Measurements from ENCODE around the gene RNGTT. TPM values are rescaled to one million over a fixed set of nuclear protein-coding genes. Genes with fewer than 3 reads are reported as not detected.

RNGTT gene
- total RNA-seq, 3 donors from 2014 or later, result 21.0 to 23.4 (median 21.5) TPM

- Mint-ChIP-seq H3K9me3 (peaks cover 49% of the 10 kb centered on the region), H3K4me3 (no peak overlapping the region), H3K4me1 (ENCODE audit: low read depth) (peaks cover 3% of the 10 kb centered on the region), H3K36me3 (ENCODE audit: insufficient read depth) (peaks cover 67% of the 10 kb centered on the region), H3K27me3 (ENCODE audit: low read depth) (no peaks in the 10 kb centered on the region)
- ATAC-seq, result no peak
- DNase-seq, result no peak
These were observed 301.2 kb downstream of the RNGTT start for GRCh38 chr6:88662163-88662580.

- H3K9me3 Mint-ChIP-seq, result peaks cover 53% of the 10 kb centered on the region
- peaks cover 3% of the 10 kb centered on the region for H3K4me1 Mint-ChIP-seq (ENCODE audit: low read depth)
- peaks cover 65% of the 10 kb centered on the region for H3K36me3 Mint-ChIP-seq (ENCODE audit: insufficient read depth)
- ATAC-seq (no peak), DNase-seq (no peak)
- H3K4me3 Mint-ChIP-seq, result no peak overlapping the region
- H3K27me3 Mint-ChIP-seq (ENCODE audit: low read depth), result no peaks in the 10 kb centered on the region
These were observed 302.3 kb downstream of the RNGTT start for GRCh38 chr6:88661136-88661535.

- Mint-ChIP-seq H3K4me1 (ENCODE audit: low read depth) (no peaks in the 10 kb centered on the region), H3K27me3 (ENCODE audit: low read depth) (no peaks in the 10 kb centered on the region), H3K36me3 (ENCODE audit: insufficient read depth) (peaks cover 34% of the 10 kb centered on the region), H3K4me3 (no peak overlapping the region), H3K9me3 (peaks cover 26% of the 10 kb centered on the region)
- ATAC-seq (no peak), DNase-seq (no peak)
These were observed 307.8 kb downstream of the RNGTT start for GRCh38 chr6:88655586-88655985.

GRCh38 chr6:88653936-88654335 lies 309.5 kb downstream of the RNGTT start:
- H3K4me3 Mint-ChIP-seq, result no peak overlapping the region

GRCh38 chr6:88651400-88651799 lies 312.0 kb downstream of the RNGTT start:
- no peaks in the 10 kb centered on the region for H3K27me3 Mint-ChIP-seq (ENCODE audit: low read depth)
- no peak for DNase-seq
- H3K4me3 Mint-ChIP-seq, result no peak overlapping the region
- peaks cover 3% of the 10 kb centered on the region for H3K9me3 Mint-ChIP-seq
- ATAC-seq, result no peak
- H3K36me3 Mint-ChIP-seq (ENCODE audit: insufficient read depth), result peaks cover 15% of the 10 kb centered on the region
- peaks cover 1% of the 10 kb centered on the region for H3K4me1 Mint-ChIP-seq (ENCODE audit: low read depth)

More at GRCh38 chr6:88653936-88654335, 309.5 kb downstream of the RNGTT start:
- H3K4me1 Mint-ChIP-seq (ENCODE audit: low read depth), result no peaks in the 10 kb centered on the region
- H3K36me3 Mint-ChIP-seq (ENCODE audit: insufficient read depth), result peaks cover 30% of the 10 kb centered on the region
- DNase-seq (no peak), ATAC-seq (no peak)
- no peaks in the 10 kb centered on the region for H3K27me3 Mint-ChIP-seq (ENCODE audit: low read depth)
- H3K9me3 Mint-ChIP-seq, result peaks cover 9% of the 10 kb centered on the region

- Mint-ChIP-seq H3K36me3 (ENCODE audit: insufficient read depth) (peaks cover 14% of the 10 kb centered on the region), H3K4me1 (ENCODE audit: low read depth) (peaks cover 1% of the 10 kb centered on the region), H3K4me3 (no peak overlapping the region), H3K27me3 (ENCODE audit: low read depth) (no peaks in the 10 kb centered on the region), H3K9me3 (peaks cover 3% of the 10 kb centered on the region)
- DNase-seq (no peak), ATAC-seq (no peak)
These were observed 312.4 kb downstream of the RNGTT start for GRCh38 chr6:88650979-88651378.

GRCh38 chr6:88650029-88650619 lies 313.3 kb downstream of the RNGTT start:
- peaks cover 1% of the 10 kb centered on the region for H3K4me1 Mint-ChIP-seq (ENCODE audit: low read depth)
- peaks cover 14% of the 10 kb centered on the region for H3K36me3 Mint-ChIP-seq (ENCODE audit: insufficient read depth)
- no peaks in the 10 kb centered on the region for H3K27me3 Mint-ChIP-seq (ENCODE audit: low read depth)
- ATAC-seq (no peak), DNase-seq (no peak)
- peaks cover 3% of the 10 kb centered on the region for H3K9me3 Mint-ChIP-seq
- H3K4me3 Mint-ChIP-seq, result no peak overlapping the region

- DNase-seq, result no peak
- peak; percentile 48 to 52 for ATAC-seq
- H3K9me3 Mint-ChIP-seq, result no peaks in the 10 kb centered on the region
- peaks cover 9% of the 10 kb centered on the region for H3K4me1 Mint-ChIP-seq (ENCODE audit: low read depth)
- no peaks in the 10 kb centered on the region for H3K27me3 Mint-ChIP-seq (ENCODE audit: low read depth)
- peaks cover 3% of the 10 kb centered on the region for H3K36me3 Mint-ChIP-seq (ENCODE audit: insufficient read depth)
- no peak overlapping the region for H3K4me3 Mint-ChIP-seq
These were observed 322.1 kb downstream of the RNGTT start for GRCh38 chr6:88641178-88641903.

- Mint-ChIP-seq H3K4me1 (ENCODE audit: low read depth) (peaks cover 5% of the 10 kb centered on the region), H3K36me3 (ENCODE audit: insufficient read depth) (peaks cover 11% of the 10 kb centered on the region), H3K9me3 (no peaks in the 10 kb centered on the region), H3K4me3 (no peak overlapping the region), H3K27me3 (ENCODE audit: low read depth) (no peaks in the 10 kb centered on the region)
- no peak for DNase-seq
- no peak for ATAC-seq
These were observed 325.5 kb downstream of the RNGTT start for GRCh38 chr6:88637761-88638545.

GRCh38 chr6:88636871-88637270 lies 326.5 kb downstream of the RNGTT start:
- Mint-ChIP-seq H3K4me3 (no peak overlapping the region), H3K27me3 (ENCODE audit: low read depth) (no peaks in the 10 kb centered on the region), H3K4me1 (ENCODE audit: low read depth) (peaks cover 4% of the 10 kb centered on the region), H3K9me3 (no peaks in the 10 kb centered on the region), H3K36me3 (ENCODE audit: insufficient read depth) (peaks cover 11% of the 10 kb centered on the region)
- no peak for ATAC-seq
- no peak for DNase-seq

GRCh38 chr6:88633782-88634181 lies 329.6 kb downstream of the RNGTT start:
- peaks cover 2% of the 10 kb centered on the region for H3K4me1 Mint-ChIP-seq (ENCODE audit: low read depth)
- DNase-seq, result no peak
- H3K36me3 Mint-ChIP-seq (ENCODE audit: insufficient read depth), result peaks cover 9% of the 10 kb centered on the region
- H3K27me3 Mint-ChIP-seq (ENCODE audit: low read depth), result no peaks in the 10 kb centered on the region
- no peak overlapping the region for H3K4me3 Mint-ChIP-seq
- no peaks in the 10 kb centered on the region for H3K9me3 Mint-ChIP-seq
- ATAC-seq, result no peak

- ATAC-seq, result no peak
- Mint-ChIP-seq H3K36me3 (ENCODE audit: insufficient read depth) (peaks cover 9% of the 10 kb centered on the region), H3K27me3 (ENCODE audit: low read depth) (no peaks in the 10 kb centered on the region), H3K9me3 (no peaks in the 10 kb centered on the region), H3K4me1 (ENCODE audit: low read depth) (peaks cover 2% of the 10 kb centered on the region), H3K4me3 (no peak overlapping the region)
- no peak for DNase-seq
These were observed 331.6 kb downstream of the RNGTT start for GRCh38 chr6:88631830-88632229.

- no peak for ATAC-seq
- Mint-ChIP-seq H3K36me3 (ENCODE audit: insufficient read depth) (peaks cover 9% of the 10 kb centered on the region), H3K9me3 (no peaks in the 10 kb centered on the region), H3K4me1 (ENCODE audit: low read depth) (peaks cover 2% of the 10 kb centered on the region), H3K4me3 (no peak overlapping the region), H3K27me3 (ENCODE audit: low read depth) (no peaks in the 10 kb centered on the region)
- no peak for DNase-seq
These were observed 333.5 kb downstream of the RNGTT start for GRCh38 chr6:88629838-88630494.

- H3K4me1 Mint-ChIP-seq (ENCODE audit: low read depth), result peaks cover 2% of the 10 kb centered on the region
- no peaks in the 10 kb centered on the region for H3K9me3 Mint-ChIP-seq
- DNase-seq (no peak), ATAC-seq (no peak)
- H3K4me3 Mint-ChIP-seq, result no peak overlapping the region
- H3K27me3 Mint-ChIP-seq (ENCODE audit: low read depth), result no peaks in the 10 kb centered on the region
- H3K36me3 Mint-ChIP-seq (ENCODE audit: insufficient read depth), result peaks cover 15% of the 10 kb centered on the region
These were observed 337.0 kb downstream of the RNGTT start for GRCh38 chr6:88626460-88626859.
